Measurements from ENCODE around the gene INSR. TPM values are rescaled to one million over a fixed set of nuclear protein-coding genes. Genes with fewer than 3 reads are reported as not detected.
A peak's percentile ranks its signal among the peaks of the same experiment; 100 is the strongest.

INSR gene
- total and polyA plus RNA-seq, 4 donors, result 5.8 to 64.6 (median 20.9) TPM

DNA sequence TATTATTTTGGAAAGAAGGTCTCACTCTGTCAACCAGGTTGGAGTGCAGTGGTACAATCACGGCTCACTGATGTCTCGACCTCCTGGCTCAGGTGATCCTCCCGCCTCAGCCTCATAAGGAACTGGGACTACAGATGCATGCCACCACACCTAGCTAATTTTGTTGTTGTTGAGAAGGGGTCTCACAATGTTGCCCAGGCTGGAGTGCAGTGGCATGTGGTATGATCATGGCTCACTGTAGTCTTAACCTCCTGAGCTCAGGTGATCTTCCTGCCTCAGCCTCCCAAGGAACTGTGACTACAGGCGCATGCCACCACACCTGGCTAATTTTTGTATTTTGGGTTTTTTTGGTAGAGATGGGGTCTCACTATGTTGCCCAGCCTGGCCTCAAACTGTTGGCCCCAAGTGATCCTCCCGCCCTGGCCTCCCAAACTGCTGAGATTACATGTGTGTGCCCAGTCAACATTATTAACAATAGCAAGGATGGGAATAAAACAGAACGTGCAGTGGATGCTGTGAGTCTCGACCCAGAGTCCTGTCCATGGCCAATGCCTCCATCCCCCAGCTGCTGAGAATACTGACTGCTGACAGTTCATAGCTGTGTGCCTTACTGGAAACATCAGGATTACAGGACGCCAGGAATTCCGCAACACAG, 230.3 kb downstream of the INSR start:
- DNase-seq, result no peak
- no peak for ATAC-seq (ENCODE audit: insufficient read depth, low FRiP score)
- no peak overlapping the region for H3K4me3 ChIP-seq
- TF ChIP-seq, protein P1, sequence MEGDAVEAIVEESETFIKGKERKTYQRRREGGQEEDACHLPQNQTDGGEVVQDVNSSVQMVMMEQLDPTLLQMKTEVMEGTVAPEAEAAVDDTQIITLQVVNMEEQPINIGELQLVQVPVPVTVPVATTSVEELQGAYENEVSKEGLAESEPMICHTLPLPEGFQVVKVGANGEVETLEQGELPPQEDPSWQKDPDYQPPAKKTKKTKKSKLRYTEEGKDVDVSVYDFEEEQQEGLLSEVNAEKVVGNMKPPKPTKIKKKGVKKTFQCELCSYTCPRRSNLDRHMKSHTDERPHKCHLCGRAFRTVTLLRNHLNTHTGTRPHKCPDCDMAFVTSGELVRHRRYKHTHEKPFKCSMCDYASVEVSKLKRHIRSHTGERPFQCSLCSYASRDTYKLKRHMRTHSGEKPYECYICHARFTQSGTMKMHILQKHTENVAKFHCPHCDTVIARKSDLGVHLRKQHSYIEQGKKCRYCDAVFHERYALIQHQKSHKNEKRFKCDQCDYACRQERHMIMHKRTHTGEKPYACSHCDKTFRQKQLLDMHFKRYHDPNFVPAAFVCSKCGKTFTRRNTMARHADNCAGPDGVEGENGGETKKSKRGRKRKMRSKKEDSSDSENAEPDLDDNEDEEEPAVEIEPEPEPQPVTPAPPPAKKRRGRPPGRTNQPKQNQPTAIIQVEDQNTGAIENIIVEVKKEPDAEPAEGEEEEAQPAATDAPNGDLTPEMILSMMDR (IDR thresholded peaks at IDR 0.05; ENCODE audit: control extremely low read depth, extremely low read depth), result no peak
- H3K9ac ChIP-seq (ENCODE audit: insufficient read depth in 1 of 2, low read length in 2 of 2), result no peak overlapping the region
- no peaks in the 10 kb centered on the region for H3K27me3 ChIP-seq (ENCODE audit: control insufficient read depth in 3 of 3, insufficient read depth in 3 of 3, low read length in 2 of 3)
- H3K9me3 ChIP-seq (ENCODE audit: control insufficient read depth in 4 of 4, insufficient read depth in 3 of 4, low read length in 3 of 4), result no peaks in the 10 kb centered on the region
- H3K27ac ChIP-seq (ENCODE audit: low read depth in 1 of 2, low read length in 1 of 2), result peak overlapping the region in 1 of 2 donors; percentile 9
- 91 to 92% methylated on average over 9 of the region's 9 CpGs for WGBS, 2 donors
- no peaks in the 10 kb centered on the region for H3K36me3 ChIP-seq (ENCODE audit: control insufficient read depth in 4 of 4, insufficient read depth in 4 of 4, low read length in 4 of 4)
- H3K4me1 ChIP-seq (ENCODE audit: control insufficient read depth in 5 of 5, insufficient read depth in 5 of 5, low read length in 5 of 5), result no peaks in the 10 kb centered on the region

- no peak overlapping the region for H3K9ac ChIP-seq (ENCODE audit: insufficient read depth in 1 of 2, low read length in 2 of 2)
- no peak for DNase-seq
- ATAC-seq (ENCODE audit: insufficient read depth, low FRiP score), result no peak
- TF ChIP-seq, protein P1 (IDR thresholded peaks at IDR 0.05; ENCODE audit: control extremely low read depth, extremely low read depth), result no peak
- H3K27me3 ChIP-seq (ENCODE audit: control insufficient read depth in 3 of 3, insufficient read depth in 3 of 3, low read length in 2 of 3), result no peaks in the 10 kb centered on the region
- no peak overlapping the region for H3K27ac ChIP-seq (ENCODE audit: low read depth in 1 of 2, low read length in 1 of 2)
- H3K9me3 ChIP-seq (ENCODE audit: control insufficient read depth in 4 of 4, insufficient read depth in 3 of 4, low read length in 3 of 4), result no peaks in the 10 kb centered on the region
- WGBS, 2 donors, result 73 to 84% methylated on average over 4 of the region's 4 CpGs
- no peaks in the 10 kb centered on the region for H3K36me3 ChIP-seq (ENCODE audit: control insufficient read depth in 4 of 4, insufficient read depth in 4 of 4, low read length in 4 of 4)
- no peaks in the 10 kb centered on the region for H3K4me1 ChIP-seq (ENCODE audit: control insufficient read depth in 5 of 5, insufficient read depth in 5 of 5, low read length in 5 of 5)
- H3K4me3 ChIP-seq, result no peak overlapping the region
Measured at GRCh38 chr19:7063339-7063738, 230.9 kb downstream of the INSR start.

Other genes starting within 250 kb of the INSR start
- gene MBD3L2, start 245.1 kb downstream of the INSR start, total RNA-seq, result not detected
- not detected for gene MBD3L2, start 245.1 kb downstream of the INSR start, polyA plus RNA-seq
- gene MBD3L3, start 235.7 kb downstream of the INSR start, total RNA-seq, result not detected
- not detected for gene MBD3L3, start 235.7 kb downstream of the INSR start, polyA plus RNA-seq
- gene ZNF557, start 224.7 kb downstream of the INSR start, total RNA-seq, result 10 to 100 TPM; 10.0 to 10.6 TPM
- 1 to 10 TPM; 2.1 to 4.3 TPM for gene ZNF557, start 224.7 kb downstream of the INSR start, polyA plus RNA-seq
- 10 to 100 TPM; 39.9 to 55.6 TPM for gene ARHGEF18, start 54.5 kb upstream of the INSR start, total RNA-seq
- 10 to 100 TPM; 22.8 to 31.0 TPM for gene ARHGEF18, start 54.5 kb upstream of the INSR start, polyA plus RNA-seq
- 10 to 100 TPM in 1 of 2 donors, 1 to 10 TPM in 1; 4.1 to 10.3 TPM for gene PEX11G, start 194.6 kb upstream of the INSR start, total RNA-seq
- 10 to 100 TPM in 1 of 2 donors, 1 to 10 TPM in 1; 4.7 to 11.1 TPM for gene PEX11G, start 194.6 kb upstream of the INSR start, polyA plus RNA-seq
- gene ZNF358, start 221.7 kb upstream of the INSR start, total RNA-seq, result 10 to 100 TPM; 25.2 to 44.1 TPM
- gene ZNF358, start 221.7 kb upstream of the INSR start, polyA plus RNA-seq, result 10 to 100 TPM; 24.2 to 71.8 TPM
- gene MCOLN1, start 228.2 kb upstream of the INSR start, total RNA-seq, result 10 to 100 TPM; 11.6 to 65.3 TPM
- gene MCOLN1, start 228.2 kb upstream of the INSR start, polyA plus RNA-seq, result 10 to 100 TPM; 54.4 to 68.1 TPM
- 100 to 1,000 TPM in 1 of 2 donors, 10 to 100 TPM in 1; 41.8 to 267 TPM for gene PNPLA6, start 241.3 kb upstream of the INSR start, total RNA-seq
- gene PNPLA6, start 241.3 kb upstream of the INSR start, polyA plus RNA-seq, result 100 to 1,000 TPM in 1 of 2 donors, 10 to 100 TPM in 1; 89.9 to 154 TPM

All from lung (tissue), 12 donors.